NB4 (cell line): ENCODE results near the gene CCDC88C.

Experiments
- CTCF ChIP-seq: IDR thresholded peaks from one replicate; pipeline ENCODE4 v1.5.1; 2012; ENCODE audit warnings: low read depth, low read length
- POLR2A ChIP-seq: IDR thresholded peaks from 2 replicates; pipeline ENCODE4 v1.6.1; 2011; ENCODE audit warnings: mild to moderate bottlenecking; ENCODE audit not compliant: insufficient read length; ENCODE audit errors: extremely low read depth

GRCh38 chr14:91402771-91403600, 14.6 kb downstream of the CCDC88C start:
- TF ChIP-seq CTCF (no peak), POLR2A (no peak)
